ENCODE results near the gene IRX6.

- TF ChIP-seq, protein P1, sequence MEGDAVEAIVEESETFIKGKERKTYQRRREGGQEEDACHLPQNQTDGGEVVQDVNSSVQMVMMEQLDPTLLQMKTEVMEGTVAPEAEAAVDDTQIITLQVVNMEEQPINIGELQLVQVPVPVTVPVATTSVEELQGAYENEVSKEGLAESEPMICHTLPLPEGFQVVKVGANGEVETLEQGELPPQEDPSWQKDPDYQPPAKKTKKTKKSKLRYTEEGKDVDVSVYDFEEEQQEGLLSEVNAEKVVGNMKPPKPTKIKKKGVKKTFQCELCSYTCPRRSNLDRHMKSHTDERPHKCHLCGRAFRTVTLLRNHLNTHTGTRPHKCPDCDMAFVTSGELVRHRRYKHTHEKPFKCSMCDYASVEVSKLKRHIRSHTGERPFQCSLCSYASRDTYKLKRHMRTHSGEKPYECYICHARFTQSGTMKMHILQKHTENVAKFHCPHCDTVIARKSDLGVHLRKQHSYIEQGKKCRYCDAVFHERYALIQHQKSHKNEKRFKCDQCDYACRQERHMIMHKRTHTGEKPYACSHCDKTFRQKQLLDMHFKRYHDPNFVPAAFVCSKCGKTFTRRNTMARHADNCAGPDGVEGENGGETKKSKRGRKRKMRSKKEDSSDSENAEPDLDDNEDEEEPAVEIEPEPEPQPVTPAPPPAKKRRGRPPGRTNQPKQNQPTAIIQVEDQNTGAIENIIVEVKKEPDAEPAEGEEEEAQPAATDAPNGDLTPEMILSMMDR (IDR thresholded peaks at IDR 0.05), result no peak
- no peak for TF ChIP-seq POLR2A (IDR thresholded peaks at IDR 0.05)
Observed at GRCh38 chr16:55275869-55276268, 48.1 kb upstream of the IRX6 start.
